Stimulated activated naive CD8-positive, alpha-beta T cell treated with anti-CD3 and anti-CD28 coated beads, Interleukin-15, Interleukin-2, amounts not matched to agents 100 U/mL and 50 U/mL, for 24 hours (primary cell): ENCODE measurements around the gene MYO9B.
A peak's percentile ranks its signal among the peaks of the same experiment; 100 is the strongest.

Experiments
- ATAC-seq: fragments of 150-1000 bp; cut with Tn5 transposase; one replicate; pipeline ENCODE4 v1.10.0; 2021
- DNase-seq: peaks from one replicate; pipeline ENCODE4 v3.0.0; 2021

Gene MYO9B

GRCh38 chr19:17242431-17243208 lies 167.0 kb downstream of the MYO9B start:
- ATAC-seq, result no peak
- no peak for DNase-seq

DNA sequence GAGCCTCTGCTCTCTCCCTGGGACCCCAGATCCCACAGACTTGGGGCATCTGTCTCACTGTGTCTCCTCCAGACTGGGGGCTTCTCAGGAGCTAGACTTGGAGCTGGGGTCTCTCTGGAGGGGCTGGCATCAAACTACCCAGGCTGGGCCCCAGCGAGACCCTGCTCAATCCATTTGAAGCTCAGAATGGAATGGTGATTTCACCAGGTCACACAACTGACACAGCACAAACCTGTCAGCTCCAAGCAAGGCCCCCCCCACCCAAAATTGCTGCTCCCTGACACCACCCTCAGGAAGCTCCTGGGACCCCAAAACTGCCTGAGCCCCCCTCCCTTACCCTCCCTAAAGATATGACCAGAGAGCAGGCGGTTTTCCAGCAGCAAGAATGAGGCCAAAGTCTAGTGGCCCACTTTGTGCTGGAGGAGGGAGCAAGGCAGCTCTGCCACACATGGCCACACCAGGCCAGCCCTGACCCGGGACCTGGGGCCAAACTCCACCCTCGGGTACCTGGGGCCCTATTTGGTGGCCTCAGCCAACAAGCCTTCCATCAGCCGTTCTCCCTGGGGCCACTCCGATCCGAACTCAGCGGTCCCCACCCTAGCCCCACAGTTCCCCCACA lies 167.7 kb downstream of the MYO9B start:
- ATAC-seq (no peak), DNase-seq (no peak)

GRCh38 chr19:17243830-17244617 lies 168.4 kb downstream of the MYO9B start:
- ATAC-seq (no peak), DNase-seq (no peak)

DNA sequence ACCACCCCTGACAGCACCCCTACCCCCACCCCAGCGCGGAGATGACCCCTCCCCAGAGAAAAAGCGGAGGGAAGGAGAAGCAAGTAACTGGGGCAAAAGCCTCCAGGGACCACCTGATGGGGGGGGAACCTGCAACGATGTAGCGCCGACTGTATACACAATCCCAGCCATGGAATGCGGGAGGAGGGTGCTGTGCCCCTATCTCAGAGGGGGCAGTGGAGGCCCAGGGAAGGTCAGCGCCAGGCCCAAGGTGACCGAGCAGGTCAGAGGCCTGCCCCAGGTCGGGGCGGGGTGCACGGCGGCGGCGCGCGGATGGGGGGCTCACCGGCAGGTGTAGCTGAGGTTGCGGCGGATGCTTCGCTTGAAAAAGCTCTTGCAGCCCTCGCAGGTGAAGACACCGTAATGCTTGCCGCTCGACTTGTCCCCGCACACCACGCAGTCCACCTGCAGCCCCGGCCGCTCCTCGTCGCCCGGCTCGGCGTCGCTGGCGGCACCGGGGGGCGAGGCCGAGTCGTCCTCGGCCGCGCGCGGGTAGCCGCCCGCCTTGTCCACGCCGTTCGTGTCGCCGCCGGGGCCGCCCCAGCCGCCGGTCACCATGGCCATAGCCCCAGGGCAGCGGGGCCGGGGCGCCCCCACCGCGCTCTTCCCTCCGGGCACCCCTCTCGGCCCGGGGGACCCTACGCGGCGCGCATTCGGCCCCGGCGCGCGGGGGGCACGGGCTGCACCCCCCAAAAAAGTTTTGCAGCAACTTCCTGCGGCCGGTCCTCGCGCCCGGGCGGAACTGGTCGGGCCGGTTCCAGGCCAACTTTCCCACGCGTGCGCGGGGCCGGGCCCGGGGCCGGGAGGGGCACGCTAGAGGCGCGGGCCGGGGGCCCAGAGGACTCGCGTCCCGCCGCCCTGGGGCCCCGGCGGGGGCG lies 169.3 kb downstream of the MYO9B start:
- ATAC-seq (no peak), DNase-seq (no peak)

DNA sequence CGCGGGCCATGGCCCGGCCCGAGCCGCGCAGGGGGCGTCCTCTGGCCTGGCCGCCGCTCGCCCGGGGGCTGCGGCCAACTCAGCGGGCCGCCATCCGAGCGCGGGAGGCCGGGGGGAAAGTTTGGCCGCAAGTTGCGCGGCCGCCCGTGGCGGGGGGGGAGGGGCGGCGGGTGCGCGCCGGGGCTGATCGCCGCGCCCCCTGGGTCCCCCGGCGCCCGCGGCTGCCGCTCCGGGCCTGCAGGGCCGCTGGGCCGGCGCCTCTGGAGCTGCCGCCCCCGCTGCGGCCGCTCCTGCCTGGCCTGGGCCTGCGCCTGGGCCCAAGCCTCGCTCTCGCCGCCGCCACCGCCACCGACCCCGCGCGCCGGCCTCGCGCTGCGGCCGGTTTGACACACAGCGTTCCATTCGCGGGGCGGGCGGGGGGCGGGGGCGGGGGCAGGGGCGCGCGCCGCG lies 170.0 kb downstream of the MYO9B start, which contains the start of gene NR2F6:
TSS of gene NR2F6 (minus strand) at position 385 of the 450 bp plus-strand sequence. CDS start 699 bp downstream, outside the sequence.
- DNase-seq, result no peak
- no peak for ATAC-seq

GRCh38 chr19:17246681-17247425 lies 171.3 kb downstream of the MYO9B start:
- ATAC-seq, result no peak
- no peak for DNase-seq

- DNase-seq, result no peak
- ATAC-seq, result no peak
Measured at GRCh38 chr19:17248011-17248776, 172.6 kb downstream of the MYO9B start.

DNA sequence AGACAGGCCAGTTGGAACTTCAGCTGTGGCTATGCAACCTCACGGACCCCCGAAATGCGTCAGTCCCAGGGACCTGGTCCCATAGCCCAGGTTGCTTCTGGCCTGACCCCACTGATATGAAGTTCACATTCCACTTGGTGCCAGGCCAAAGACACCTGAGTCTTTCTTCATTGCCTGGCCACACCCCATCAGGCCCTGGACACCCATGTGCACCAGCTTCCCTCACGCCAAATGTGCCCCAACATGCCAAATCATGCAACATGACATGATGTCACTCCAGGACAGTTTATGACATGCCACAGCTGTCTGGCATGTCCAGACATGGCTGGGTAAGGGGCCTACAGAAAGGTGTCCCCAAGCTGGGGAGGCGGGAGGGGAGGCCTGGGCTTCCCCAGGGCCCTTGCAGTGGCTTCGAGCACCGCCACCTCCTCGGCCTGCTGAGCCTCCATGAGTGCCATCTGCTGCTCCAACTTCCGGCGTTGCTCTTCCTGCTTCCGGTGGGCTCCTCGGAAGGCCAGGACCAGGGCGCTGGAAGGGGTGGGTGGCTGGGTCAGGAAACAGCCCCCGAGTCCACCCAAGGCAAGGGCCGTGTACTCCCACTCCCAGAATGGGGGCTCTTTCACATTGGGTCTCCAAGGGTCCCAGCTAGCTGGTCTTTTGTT lies 174.4 kb downstream of the MYO9B start:
- ATAC-seq, result no peak
- DNase-seq, result no peak

DNA sequence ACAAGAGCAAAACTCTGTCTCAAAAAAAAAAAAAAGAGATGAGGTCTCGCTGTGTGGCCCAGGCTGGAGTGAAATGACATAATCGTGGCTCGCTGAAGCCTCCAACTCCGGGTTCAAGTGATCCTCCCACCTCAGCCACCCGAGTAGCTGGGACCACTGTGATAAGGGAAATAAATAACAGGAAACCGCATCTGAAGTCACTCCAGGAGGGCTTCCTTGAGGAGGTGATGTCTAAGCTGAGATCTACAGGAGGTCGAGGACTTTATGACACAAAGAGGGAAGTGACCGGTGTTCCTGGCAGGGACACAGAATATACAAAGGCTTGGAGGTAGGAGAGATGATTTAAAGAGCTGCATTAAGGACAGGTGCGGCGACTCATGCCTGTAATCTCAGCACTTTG lies 179.1 kb downstream of the MYO9B start:
- no peak for DNase-seq
- ATAC-seq, result no peak

- ATAC-seq (no peak), DNase-seq (no peak)
Measured at GRCh38 chr19:17255150-17255621, 179.6 kb downstream of the MYO9B start.

DNA sequence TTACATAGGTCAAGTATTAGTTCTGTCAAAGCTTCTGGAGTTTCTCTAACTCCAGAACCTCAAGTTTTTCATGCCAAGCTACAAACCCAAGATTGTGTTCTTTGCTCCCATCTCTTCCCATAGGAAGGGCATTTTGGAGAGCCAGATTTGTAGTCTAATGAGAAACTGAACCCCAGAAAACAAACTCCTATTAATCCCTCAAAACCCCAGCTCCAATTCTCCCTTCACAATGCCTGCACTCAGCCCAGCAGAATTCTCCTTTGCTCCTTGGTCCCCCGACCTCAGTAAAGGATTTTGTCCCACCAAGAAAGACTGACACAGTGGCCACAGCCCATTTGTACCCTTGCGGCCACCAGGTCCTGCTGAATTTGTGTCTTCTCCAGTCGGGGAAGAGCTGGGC lies 180.6 kb downstream of the MYO9B start:
- no peak for ATAC-seq
- no peak for DNase-seq

- no peak for DNase-seq
- no peak for ATAC-seq
Measured at GRCh38 chr19:17259118-17259780, 183.7 kb downstream of the MYO9B start.

- DNase-seq (no peak), ATAC-seq (no peak)
Measured at GRCh38 chr19:17259934-17260333, 184.4 kb downstream of the MYO9B start.

DNA sequence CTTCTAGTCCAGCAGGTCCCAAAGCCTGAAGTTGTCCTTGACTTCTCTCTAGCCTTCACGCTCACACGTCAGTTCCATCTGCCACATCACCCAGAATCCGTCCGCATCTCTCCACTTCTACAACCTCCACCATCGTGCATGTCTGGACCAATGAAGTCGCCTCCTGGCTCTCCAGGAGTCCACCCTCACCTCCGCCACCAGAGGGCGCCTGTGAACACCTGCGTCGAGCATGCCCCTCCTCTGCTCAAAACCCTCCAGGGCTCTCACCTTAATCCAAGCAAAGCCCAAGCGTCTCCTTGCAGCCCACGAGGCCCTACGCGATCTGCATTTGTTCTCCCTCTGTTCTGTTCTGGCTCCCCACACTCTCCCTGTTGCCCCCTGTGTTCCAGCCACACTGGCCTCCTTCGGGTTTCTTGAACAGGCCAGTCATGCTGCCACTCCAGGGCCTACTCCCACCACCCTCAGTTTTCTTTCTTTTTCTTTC lies 185.3 kb downstream of the MYO9B start:
- peak; percentile 93 for DNase-seq
- peak; percentile 99 for ATAC-seq

DNA sequence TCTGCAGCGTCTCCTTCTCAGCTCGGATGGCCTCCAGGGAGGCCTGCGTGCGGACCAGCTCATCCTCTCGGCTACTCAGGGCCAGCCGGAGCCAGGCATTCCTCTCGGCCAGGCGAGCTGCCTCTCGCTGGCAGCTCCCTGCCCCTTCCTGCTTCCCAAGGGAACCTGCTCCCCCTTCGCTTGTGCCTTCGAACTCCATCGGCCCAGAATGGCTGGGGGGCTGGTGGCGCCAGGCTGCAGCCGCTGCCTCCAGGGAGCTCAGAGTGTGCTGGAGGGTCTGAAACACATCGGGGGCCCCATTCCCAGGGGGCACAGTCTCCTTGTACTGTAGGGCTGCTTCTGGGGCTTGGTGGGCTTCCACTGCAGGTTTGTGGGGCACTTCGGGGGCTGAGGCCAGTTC lies 187.0 kb downstream of the MYO9B start:
- DNase-seq, result no peak
- ATAC-seq, result no peak
